ENCODE data around the gene MYO1C. TPM values are rescaled to one million over a fixed set of nuclear protein-coding genes. Genes with fewer than 3 reads are reported as not detected.

Gene MYO1C
- total RNA-seq, 1 donor = 250 TPM

GRCh38 chr17:1423456-1424135 lies 68.9 kb downstream of the MYO1C start:
- TF ChIP-seq, protein P1, sequence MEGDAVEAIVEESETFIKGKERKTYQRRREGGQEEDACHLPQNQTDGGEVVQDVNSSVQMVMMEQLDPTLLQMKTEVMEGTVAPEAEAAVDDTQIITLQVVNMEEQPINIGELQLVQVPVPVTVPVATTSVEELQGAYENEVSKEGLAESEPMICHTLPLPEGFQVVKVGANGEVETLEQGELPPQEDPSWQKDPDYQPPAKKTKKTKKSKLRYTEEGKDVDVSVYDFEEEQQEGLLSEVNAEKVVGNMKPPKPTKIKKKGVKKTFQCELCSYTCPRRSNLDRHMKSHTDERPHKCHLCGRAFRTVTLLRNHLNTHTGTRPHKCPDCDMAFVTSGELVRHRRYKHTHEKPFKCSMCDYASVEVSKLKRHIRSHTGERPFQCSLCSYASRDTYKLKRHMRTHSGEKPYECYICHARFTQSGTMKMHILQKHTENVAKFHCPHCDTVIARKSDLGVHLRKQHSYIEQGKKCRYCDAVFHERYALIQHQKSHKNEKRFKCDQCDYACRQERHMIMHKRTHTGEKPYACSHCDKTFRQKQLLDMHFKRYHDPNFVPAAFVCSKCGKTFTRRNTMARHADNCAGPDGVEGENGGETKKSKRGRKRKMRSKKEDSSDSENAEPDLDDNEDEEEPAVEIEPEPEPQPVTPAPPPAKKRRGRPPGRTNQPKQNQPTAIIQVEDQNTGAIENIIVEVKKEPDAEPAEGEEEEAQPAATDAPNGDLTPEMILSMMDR (IDR thresholded peaks at IDR 0.05; ENCODE audit: extremely low read depth, low read depth, low read length) = no peak
- H2AFZ ChIP-seq (ENCODE audit: low read length) = no peak overlapping the region
- peaks cover 59% of the 10 kb centered on the region for H4K20me1 ChIP-seq (ENCODE audit: insufficient read depth, low read length)
- peaks cover 18% of the 10 kb centered on the region for H3K4me1 ChIP-seq (ENCODE audit: insufficient read depth, low read length)
- no peaks in the 10 kb centered on the region for H3K9me3 ChIP-seq (ENCODE audit: low read depth, low read length)
- peaks cover 36% of the 10 kb centered on the region for H3K36me3 ChIP-seq (ENCODE audit: insufficient read depth, low read length)
- peaks cover 74% of the 10 kb centered on the region for H3K79me2 ChIP-seq (ENCODE audit: insufficient read depth, low read length)
- peak overlapping the region; percentile 85 for H3K27ac ChIP-seq (ENCODE audit: low read depth, low read length)
- peak; percentile 41 for DNase-seq (ENCODE audit: insufficient read length, low spot score, missing footprints)
- H3K4me2 ChIP-seq (ENCODE audit: insufficient read depth, low read length) = peak overlapping the region; percentile 65
- no peaks in the 10 kb centered on the region for H3K27me3 ChIP-seq (ENCODE audit: insufficient read depth, low read length)
- no peak overlapping the region for H3K4me3 ChIP-seq (ENCODE audit: insufficient read depth, low read length)

- H4K20me1 ChIP-seq (ENCODE audit: insufficient read depth, low read length) = peaks cover 67% of the 10 kb centered on the region
- TF ChIP-seq, protein P1 (IDR thresholded peaks at IDR 0.05; ENCODE audit: extremely low read depth, low read depth, low read length) = no peak
- H2AFZ ChIP-seq (ENCODE audit: low read length) = no peak overlapping the region
- DNase-seq (ENCODE audit: insufficient read length, low spot score, missing footprints) = peak; percentile 97
- peak overlapping the region; percentile 85 for H3K27ac ChIP-seq (ENCODE audit: low read depth, low read length)
- no peaks in the 10 kb centered on the region for H3K9me3 ChIP-seq (ENCODE audit: low read depth, low read length)
- H3K36me3 ChIP-seq (ENCODE audit: insufficient read depth, low read length) = peaks cover 38% of the 10 kb centered on the region
- H3K4me2 ChIP-seq (ENCODE audit: insufficient read depth, low read length) = peak overlapping the region; percentile 65
- peak overlapping the region; percentile 36 for H3K4me3 ChIP-seq (ENCODE audit: insufficient read depth, low read length)
- no peaks in the 10 kb centered on the region for H3K27me3 ChIP-seq (ENCODE audit: insufficient read depth, low read length)
- H3K79me2 ChIP-seq (ENCODE audit: insufficient read depth, low read length) = peaks cover 69% of the 10 kb centered on the region
- peaks cover 18% of the 10 kb centered on the region for H3K4me1 ChIP-seq (ENCODE audit: insufficient read depth, low read length)
Measured at GRCh38 chr17:1422885-1423284, 69.6 kb downstream of the MYO1C start.

- peaks cover 40% of the 10 kb centered on the region for H3K36me3 ChIP-seq (ENCODE audit: insufficient read depth, low read length)
- no peak overlapping the region for H2AFZ ChIP-seq (ENCODE audit: low read length)
- H3K27me3 ChIP-seq (ENCODE audit: insufficient read depth, low read length) = no peaks in the 10 kb centered on the region
- TF ChIP-seq, protein P1 (IDR thresholded peaks at IDR 0.05; ENCODE audit: extremely low read depth, low read depth, low read length) = no peak
- no peak for DNase-seq (ENCODE audit: insufficient read length, low spot score, missing footprints)
- no peaks in the 10 kb centered on the region for H3K9me3 ChIP-seq (ENCODE audit: low read depth, low read length)
- H3K79me2 ChIP-seq (ENCODE audit: insufficient read depth, low read length) = peaks cover 56% of the 10 kb centered on the region
- no peak overlapping the region for H3K4me2 ChIP-seq (ENCODE audit: insufficient read depth, low read length)
- H3K4me1 ChIP-seq (ENCODE audit: insufficient read depth, low read length) = peaks cover 18% of the 10 kb centered on the region
- no peak overlapping the region for H3K27ac ChIP-seq (ENCODE audit: low read depth, low read length)
- no peak overlapping the region for H3K4me3 ChIP-seq (ENCODE audit: insufficient read depth, low read length)
- H4K20me1 ChIP-seq (ENCODE audit: insufficient read depth, low read length) = peaks cover 65% of the 10 kb centered on the region
Measured at GRCh38 chr17:1421470-1421869, 71.0 kb downstream of the MYO1C start.

DNA sequence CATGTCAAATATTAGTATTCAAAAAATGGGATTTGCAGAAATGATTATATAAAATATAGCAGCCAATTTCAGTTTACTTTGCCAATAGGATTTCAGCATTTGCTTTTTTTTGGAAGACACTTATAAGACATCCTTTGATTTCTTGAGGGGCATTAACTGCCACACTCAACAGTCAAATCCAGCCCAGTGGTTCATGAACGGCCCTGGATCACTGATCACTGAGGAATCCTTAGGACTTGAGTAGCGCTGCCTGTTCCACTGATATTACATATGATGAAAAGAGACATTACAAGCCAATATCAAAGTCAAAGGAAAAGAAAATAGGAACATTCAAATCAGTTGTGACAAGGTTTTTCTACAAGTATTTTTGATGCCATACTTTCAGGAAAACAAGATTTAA lies 71.5 kb downstream of the MYO1C start:
- H3K36me3 ChIP-seq (ENCODE audit: insufficient read depth, low read length) = peaks cover 36% of the 10 kb centered on the region
- DNase-seq (ENCODE audit: insufficient read length, low spot score, missing footprints) = no peak
- H3K4me2 ChIP-seq (ENCODE audit: insufficient read depth, low read length) = no peak overlapping the region
- H4K20me1 ChIP-seq (ENCODE audit: insufficient read depth, low read length) = peaks cover 61% of the 10 kb centered on the region
- peaks cover 18% of the 10 kb centered on the region for H3K4me1 ChIP-seq (ENCODE audit: insufficient read depth, low read length)
- no peak overlapping the region for H2AFZ ChIP-seq (ENCODE audit: low read length)
- H3K79me2 ChIP-seq (ENCODE audit: insufficient read depth, low read length) = peaks cover 51% of the 10 kb centered on the region
- no peaks in the 10 kb centered on the region for H3K27me3 ChIP-seq (ENCODE audit: insufficient read depth, low read length)
- H3K27ac ChIP-seq (ENCODE audit: low read depth, low read length) = no peak overlapping the region
- no peak overlapping the region for H3K4me3 ChIP-seq (ENCODE audit: insufficient read depth, low read length)
- TF ChIP-seq, protein P1 (IDR thresholded peaks at IDR 0.05; ENCODE audit: extremely low read depth, low read depth, low read length) = no peak
- no peaks in the 10 kb centered on the region for H3K9me3 ChIP-seq (ENCODE audit: low read depth, low read length)
